ENCODE data around the gene LMTK2.

- TF ChIP-seq CTCF (IDR thresholded peaks at IDR 0.05 in 8 of 11, conservative IDR thresholded peaks at IDR 0.05 in 3 of 11) (no peak), POLR2A (IDR thresholded peaks at IDR 0.05) (no peak)
These were observed 56.1 kb downstream of the LMTK2 start for GRCh38 chr7:98162758-98163157.
